Smooth muscle cell of the umbilical artery (primary cell): ENCODE data around the gene NCAM2. TPM values are rescaled to one million over a fixed set of nuclear protein-coding genes. Genes with fewer than 3 reads are reported as not detected.

Experiments
- total RNA-seq: library from RNA; depleted of rRNA; stranded (reverse); fragments of >200 nt; gene quantifications from 2 replicates; pipeline ENCODE4 v1.2.3, GENCODE V29; 2014

NCAM2 gene
- 4.8 and 56.1 TPM in 2 replicates for total RNA-seq

GRCh38 chr21:20997636-20998455 lies at the start of gene NCAM2:
TSS of gene NCAM2 (plus strand) at chr21:20998409.

